ENCODE measurements around the gene PTTG1IP. TPM values are rescaled to one million over a fixed set of nuclear protein-coding genes. Genes with fewer than 3 reads are reported as not detected.
A peak's percentile ranks its signal among the peaks of the same experiment; 100 is the strongest.

Gene PTTG1IP
- total RNA-seq, 3 donors from 2014 or later: 33.8 to 37.6 (median 34.6) TPM

DNA sequence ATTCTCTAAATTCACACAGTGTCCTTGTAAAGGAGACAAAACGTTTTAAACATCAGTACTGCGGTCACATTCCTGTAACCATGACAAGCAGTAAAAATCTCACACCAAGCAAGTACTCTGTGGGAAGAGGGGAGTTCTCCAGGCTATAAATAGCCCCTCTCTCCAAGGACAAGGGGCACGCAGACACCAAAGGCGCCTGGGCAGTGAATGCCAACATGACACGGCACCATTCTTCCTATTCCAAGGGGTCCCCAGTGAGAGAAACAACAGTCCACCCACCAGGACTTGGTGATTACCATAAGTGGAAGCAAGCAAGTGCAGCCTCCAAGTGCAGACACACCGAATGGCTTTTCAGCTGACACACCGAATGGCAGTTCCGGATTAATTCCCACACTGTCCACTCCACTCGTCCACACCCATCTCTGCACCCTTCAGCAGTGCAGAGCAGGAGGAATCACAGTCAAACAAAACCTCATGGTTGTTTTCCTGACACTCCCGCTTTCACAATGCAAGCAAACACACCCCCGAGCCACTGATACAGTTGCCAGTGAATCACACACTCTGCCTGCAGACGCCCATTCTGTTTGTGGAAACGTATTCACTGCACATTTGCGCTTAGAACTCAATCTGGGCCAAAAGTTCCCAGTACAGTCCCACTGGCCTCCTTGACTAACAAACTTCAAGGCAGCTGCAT is 1.8 kb downstream of the PTTG1IP start:
- Mint-ChIP-seq H3K27me3 (ENCODE audit: low read depth) (no peaks in the 10 kb centered on the region), H3K4me3 (peak overlapping the region; percentile 90), H3K4me1 (ENCODE audit: low read depth) (peaks cover 73% of the 10 kb centered on the region), H3K9me3 (no peaks in the 10 kb centered on the region), H3K36me3 (ENCODE audit: insufficient read depth) (peaks cover 5% of the 10 kb centered on the region)
- DNase-seq: peak; percentile 25
- ATAC-seq: peak; percentile 6 to 14

DNA sequence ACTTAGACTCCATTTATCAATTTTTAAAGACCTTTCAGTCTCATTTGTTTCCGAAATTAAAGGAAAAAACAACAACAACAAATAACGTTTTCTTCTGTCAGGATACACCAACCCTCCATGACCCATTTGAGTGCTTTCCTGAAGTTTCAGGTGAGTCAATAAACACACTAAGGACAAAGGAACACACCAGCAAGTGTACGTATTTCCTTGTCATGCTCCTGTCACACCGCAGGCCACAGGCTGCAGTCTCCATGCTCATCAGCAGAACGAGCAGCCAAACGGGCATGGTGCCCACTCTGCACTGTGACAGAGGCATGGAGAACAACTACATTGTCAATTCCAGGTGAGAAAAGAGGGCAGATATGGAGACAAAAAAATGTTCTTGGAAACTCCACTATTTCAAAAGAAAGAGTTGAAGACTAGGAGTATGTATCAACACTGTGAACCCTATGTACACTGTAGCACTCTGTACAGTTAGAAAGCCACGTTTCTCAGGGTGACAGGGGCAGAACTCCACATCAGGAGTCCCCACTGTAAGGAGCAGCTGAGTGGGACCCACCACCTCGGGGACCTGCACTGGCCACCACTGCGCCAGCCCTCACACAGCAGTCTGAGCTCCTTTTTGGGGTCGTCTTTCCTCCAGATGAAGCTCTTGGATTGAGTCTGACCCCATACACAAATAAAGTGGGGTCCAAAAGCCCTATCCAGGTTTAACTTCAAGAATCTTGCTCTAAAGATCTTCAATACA is 2.6 kb downstream of the PTTG1IP start:
- no peak for ATAC-seq
- Mint-ChIP-seq H3K27me3 (ENCODE audit: low read depth) (no peaks in the 10 kb centered on the region), H3K4me3 (peak overlapping the region; percentile 90), H3K9me3 (no peaks in the 10 kb centered on the region), H3K4me1 (ENCODE audit: low read depth) (peaks cover 81% of the 10 kb centered on the region), H3K36me3 (ENCODE audit: insufficient read depth) (peaks cover 6% of the 10 kb centered on the region)
- no peak for DNase-seq

DNA sequence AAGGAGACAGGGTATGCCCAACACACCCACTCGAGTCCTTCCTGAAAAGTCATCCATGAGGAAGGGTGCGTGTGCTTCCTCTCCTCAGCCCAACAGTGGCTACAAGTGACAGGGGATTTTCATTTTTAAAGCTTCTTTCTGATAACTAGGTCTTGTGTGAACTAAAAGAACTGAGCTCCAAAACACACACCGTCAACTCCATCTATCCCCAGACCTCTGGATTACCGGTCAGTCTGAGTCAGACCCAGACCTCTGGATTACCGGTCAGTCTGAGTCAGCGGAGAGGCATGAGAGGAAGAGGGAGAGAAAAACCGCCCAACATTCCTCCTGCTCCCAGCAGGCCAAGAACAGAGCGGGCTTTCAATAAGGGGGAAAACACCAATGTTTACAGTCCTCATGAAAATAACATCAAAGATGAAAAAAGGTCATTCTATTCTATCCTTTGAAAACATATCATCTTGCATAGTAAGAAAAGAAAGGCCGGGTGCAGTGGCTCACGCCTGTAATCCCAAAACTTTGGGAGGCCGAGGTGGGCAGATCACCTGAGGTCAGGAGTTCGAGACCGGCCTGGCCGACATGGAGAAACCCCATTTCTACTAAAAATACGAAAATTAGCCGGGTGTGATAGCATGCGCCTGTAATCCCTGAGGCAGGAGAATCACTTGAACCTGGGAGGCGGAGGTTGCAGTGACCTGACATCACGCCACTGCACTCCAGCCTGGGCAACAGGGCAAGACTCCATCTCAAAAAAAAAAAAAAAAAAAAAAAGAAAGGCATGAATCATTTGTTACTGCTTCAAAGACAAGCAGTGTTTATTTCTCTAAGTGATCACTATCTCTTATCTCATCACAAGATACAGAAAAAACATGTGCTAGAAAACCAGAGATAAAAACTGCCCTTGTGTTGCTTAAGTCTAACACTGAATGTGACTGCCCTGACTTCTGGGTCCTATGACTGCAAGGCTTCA is 3.4 kb downstream of the PTTG1IP start:
- peaks cover 83% of the 10 kb centered on the region for H3K4me1 Mint-ChIP-seq (ENCODE audit: low read depth)
- H3K4me3 Mint-ChIP-seq: peak overlapping the region; percentile 62
- peaks cover 8% of the 10 kb centered on the region for H3K36me3 Mint-ChIP-seq (ENCODE audit: insufficient read depth)
- no peak for DNase-seq
- no peaks in the 10 kb centered on the region for H3K27me3 Mint-ChIP-seq (ENCODE audit: low read depth)
- no peak for ATAC-seq
- no peaks in the 10 kb centered on the region for H3K9me3 Mint-ChIP-seq

DNA sequence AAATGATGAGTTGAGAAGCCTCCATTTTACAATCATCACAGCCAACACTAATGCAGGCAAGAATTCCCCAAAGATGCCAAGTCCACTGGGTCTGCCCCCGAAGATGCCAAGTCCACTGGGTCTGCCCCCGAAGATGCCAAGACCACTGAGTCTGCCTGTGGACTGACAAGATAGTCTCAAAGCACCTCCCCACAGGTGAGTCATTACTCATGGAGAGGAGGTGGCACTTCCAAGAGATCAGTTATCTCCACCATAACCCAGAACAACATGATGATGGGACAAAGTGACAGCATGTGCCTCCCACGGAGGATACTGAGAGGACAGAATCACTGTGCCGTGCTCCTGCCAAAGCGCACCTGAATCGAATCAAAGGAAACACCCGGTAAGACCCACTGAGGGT is 4.8 kb downstream of the PTTG1IP start:
- DNase-seq (no peak), ATAC-seq (peak in 1 of 2 donors; percentile 26)
- no peaks in the 10 kb centered on the region for H3K9me3 Mint-ChIP-seq
- peaks cover 12% of the 10 kb centered on the region for H3K36me3 Mint-ChIP-seq (ENCODE audit: insufficient read depth)
- H3K4me1 Mint-ChIP-seq (ENCODE audit: low read depth): peaks cover 77% of the 10 kb centered on the region
- peak overlapping the region; percentile 48 for H3K4me3 Mint-ChIP-seq
- no peaks in the 10 kb centered on the region for H3K27me3 Mint-ChIP-seq (ENCODE audit: low read depth)

DNA sequence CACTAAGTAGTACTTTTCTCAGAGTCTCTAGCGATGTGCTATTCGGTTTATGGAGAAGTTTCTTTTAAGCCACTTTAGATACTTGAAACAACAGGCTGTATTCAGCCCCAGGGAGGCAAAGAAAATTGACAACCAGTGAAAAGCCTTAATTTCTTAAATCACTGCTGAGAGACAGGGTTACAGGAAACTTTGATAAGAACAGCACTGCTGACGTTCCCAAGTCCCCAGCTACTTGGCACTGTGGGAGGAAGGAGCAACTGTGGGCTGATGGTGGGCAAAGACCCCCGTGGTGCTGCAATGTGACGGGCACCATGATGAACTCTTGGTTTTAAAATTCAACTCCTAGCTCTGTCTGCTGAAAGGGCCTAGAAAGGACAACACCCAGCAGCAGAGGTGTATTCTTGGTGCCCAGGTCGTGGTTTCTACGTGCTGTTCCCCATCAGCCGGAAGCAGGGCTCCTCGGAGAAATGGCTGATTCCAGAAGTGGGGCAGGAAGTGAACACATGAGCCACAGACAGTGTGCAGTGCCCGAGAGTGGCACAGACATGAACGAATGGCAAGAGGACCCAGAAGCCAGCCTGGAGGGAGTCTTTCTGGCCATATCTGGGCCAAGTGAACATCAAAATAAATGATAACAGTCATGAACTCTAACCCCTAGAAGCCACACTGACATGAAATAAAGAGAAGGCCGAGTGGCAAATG is 5.3 kb downstream of the PTTG1IP start:
- Mint-ChIP-seq H3K4me1 (ENCODE audit: low read depth) (peaks cover 82% of the 10 kb centered on the region), H3K27me3 (ENCODE audit: low read depth) (no peaks in the 10 kb centered on the region), H3K4me3 (peak overlapping the region; percentile 48), H3K36me3 (ENCODE audit: insufficient read depth) (peaks cover 16% of the 10 kb centered on the region), H3K9me3 (no peaks in the 10 kb centered on the region)
- DNase-seq (no peak), ATAC-seq (peak; percentile 48 to 54)

DNA sequence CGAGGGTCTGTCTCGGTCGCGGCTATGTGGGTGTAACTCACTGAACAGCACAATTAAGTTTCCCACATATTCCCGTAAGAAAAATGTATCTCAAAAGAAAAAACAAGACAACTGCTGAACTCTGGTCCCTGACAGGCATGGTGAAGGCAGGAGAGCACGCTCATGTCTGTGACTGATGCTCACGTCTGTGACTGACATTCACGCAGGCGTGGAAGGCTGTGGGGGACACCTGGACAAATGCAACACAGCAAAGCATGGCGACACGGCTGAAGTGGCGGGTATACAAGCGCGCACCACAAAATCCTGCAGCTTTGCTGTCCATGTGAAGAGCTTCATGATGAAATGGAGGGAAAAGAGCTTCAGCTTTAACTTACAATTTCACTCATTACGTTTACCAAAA is 6.0 kb downstream of the PTTG1IP start:
- no peak for ATAC-seq
- Mint-ChIP-seq H3K36me3 (ENCODE audit: insufficient read depth) (peaks cover 16% of the 10 kb centered on the region), H3K4me1 (ENCODE audit: low read depth) (peaks cover 79% of the 10 kb centered on the region), H3K4me3 (no peak overlapping the region), H3K27me3 (ENCODE audit: low read depth) (no peaks in the 10 kb centered on the region), H3K9me3 (no peaks in the 10 kb centered on the region)
- no peak for DNase-seq

DNA sequence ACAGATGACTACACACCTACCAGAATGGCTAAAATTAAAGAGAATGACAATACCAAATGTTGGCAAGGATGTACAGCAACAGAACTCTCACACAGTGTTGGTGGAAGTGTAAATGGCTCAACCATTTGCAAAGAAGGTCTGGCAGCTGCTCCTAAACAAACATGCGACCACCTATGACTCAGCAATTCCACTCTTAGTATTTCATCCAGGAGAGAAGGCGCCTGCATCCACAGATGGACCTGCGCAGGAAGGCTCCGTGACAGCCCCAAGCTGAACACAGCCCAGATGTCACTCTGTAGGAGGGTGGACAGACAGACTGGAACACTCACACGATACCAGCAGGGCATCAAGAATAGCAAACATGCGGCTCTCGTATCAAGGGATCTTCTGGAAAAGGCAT is 6.7 kb downstream of the PTTG1IP start:
- DNase-seq (no peak), ATAC-seq (no peak)
- Mint-ChIP-seq H3K36me3 (ENCODE audit: insufficient read depth) (peaks cover 18% of the 10 kb centered on the region), H3K4me3 (peak overlapping the region; percentile 37), H3K9me3 (no peaks in the 10 kb centered on the region), H3K27me3 (ENCODE audit: low read depth) (no peaks in the 10 kb centered on the region), H3K4me1 (ENCODE audit: low read depth) (peaks cover 76% of the 10 kb centered on the region)

DNA sequence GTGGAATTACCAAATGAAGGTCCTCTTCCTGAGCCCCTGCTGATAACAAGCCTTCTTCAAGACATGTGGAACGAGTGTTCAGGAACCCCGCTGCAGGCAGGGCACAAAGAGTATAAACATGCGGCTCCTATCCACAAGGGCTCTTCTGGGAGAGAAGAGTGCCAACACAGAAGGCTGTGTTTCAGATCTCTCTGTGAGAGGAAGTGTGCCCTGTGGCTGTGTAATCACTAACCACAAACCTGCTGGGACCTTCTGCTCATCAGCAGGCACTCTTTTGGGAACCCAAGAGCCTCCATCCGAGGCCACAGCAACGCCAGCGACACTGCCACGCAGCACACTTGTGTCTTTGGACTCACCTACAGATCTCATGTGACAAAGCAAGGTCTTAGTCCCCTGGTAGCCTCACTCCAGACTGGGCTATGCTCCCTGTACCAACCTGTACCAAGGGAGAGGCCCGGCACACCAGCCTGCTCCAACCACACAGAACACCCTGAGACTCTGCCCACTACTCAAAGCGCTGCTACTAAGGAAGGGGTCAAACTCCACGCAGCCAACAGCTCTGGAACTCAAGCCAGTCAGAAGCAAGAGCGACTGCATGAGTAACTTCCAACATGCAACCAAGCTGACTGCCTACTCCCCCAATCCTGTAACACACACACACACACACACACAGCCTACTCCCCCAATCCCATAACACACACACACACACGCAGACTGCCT is 7.8 kb downstream of the PTTG1IP start:
- no peaks in the 10 kb centered on the region for H3K27me3 Mint-ChIP-seq (ENCODE audit: low read depth)
- peaks cover 22% of the 10 kb centered on the region for H3K36me3 Mint-ChIP-seq (ENCODE audit: insufficient read depth)
- no peaks in the 10 kb centered on the region for H3K9me3 Mint-ChIP-seq
- H3K4me1 Mint-ChIP-seq (ENCODE audit: low read depth): peaks cover 74% of the 10 kb centered on the region
- peak overlapping the region; percentile 42 for H3K4me3 Mint-ChIP-seq
- DNase-seq (no peak), ATAC-seq (peak; percentile 44 to 62)

DNA sequence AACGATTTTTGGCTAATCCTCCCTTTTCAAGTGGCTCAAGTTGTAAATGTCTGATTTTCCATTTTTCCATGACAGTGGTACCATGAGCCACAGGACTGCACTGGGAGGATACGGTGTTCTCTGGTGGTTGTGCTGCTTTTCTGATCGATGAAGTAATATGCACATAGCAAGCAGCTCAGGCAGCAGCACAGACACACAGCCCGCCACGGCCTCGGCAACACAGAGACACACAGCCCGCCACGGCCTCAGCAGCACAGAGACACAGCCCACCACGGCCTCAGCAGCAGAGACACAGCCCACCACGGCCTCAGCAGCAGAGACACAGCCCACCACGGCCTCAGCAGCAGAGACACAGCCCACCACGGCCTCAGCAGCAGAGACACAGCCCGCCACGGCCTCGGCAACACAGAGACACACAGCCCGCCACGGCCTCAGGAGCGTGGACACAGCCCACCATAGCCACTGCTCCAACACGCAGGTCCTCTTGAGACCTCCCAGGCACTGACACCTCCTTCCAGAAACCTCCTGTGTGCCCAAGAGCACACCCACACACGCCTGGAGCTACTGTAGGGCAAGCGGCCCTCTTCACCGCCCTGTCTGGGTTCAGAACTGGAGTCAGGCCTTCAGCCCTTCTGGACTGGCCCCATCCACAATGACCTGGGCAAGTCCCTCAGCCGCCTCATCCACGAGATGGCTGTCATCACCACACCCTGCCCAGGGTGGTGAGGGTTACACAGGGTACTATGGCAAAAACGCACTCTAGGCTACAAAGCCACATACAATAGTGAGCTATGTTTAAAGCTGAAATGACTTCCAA is 10.4 kb downstream of the PTTG1IP start:
- H3K9me3 Mint-ChIP-seq: no peaks in the 10 kb centered on the region
- H3K4me1 Mint-ChIP-seq (ENCODE audit: low read depth): peaks cover 49% of the 10 kb centered on the region
- peaks cover 33% of the 10 kb centered on the region for H3K36me3 Mint-ChIP-seq (ENCODE audit: insufficient read depth)

DNA sequence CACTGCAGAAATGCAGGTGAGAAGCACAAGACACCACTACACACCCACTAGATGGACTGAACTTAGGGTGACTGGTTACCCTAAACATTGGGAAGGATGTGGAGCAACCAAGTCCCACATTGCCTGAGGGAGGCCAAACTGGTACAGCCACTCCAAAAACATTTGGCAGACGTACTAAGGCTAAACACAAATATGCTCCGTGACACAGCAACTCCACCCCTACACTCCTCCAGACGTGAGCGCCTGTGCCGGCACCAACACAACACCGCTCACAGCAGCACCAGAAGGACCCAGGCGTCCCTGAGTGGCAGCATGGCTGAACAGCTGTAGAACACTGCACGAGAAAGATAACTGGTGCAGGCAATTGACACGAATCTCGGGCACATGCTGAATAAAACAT is 14.7 kb downstream of the PTTG1IP start:
- peaks cover 46% of the 10 kb centered on the region for H3K36me3 Mint-ChIP-seq (ENCODE audit: insufficient read depth)
- no peaks in the 10 kb centered on the region for H3K9me3 Mint-ChIP-seq
- H3K27me3 Mint-ChIP-seq (ENCODE audit: low read depth): no peaks in the 10 kb centered on the region
- DNase-seq (no peak), ATAC-seq (no peak)
- no peak overlapping the region for H3K4me3 Mint-ChIP-seq
- H3K4me1 Mint-ChIP-seq (ENCODE audit: low read depth): peaks cover 36% of the 10 kb centered on the region

More for the DNA sequence above, 10.4 kb downstream of the PTTG1IP start:
- no peak overlapping the region for H3K4me3 Mint-ChIP-seq
- no peaks in the 10 kb centered on the region for H3K27me3 Mint-ChIP-seq (ENCODE audit: low read depth)
- DNase-seq: no peak
- ATAC-seq: no peak

DNA sequence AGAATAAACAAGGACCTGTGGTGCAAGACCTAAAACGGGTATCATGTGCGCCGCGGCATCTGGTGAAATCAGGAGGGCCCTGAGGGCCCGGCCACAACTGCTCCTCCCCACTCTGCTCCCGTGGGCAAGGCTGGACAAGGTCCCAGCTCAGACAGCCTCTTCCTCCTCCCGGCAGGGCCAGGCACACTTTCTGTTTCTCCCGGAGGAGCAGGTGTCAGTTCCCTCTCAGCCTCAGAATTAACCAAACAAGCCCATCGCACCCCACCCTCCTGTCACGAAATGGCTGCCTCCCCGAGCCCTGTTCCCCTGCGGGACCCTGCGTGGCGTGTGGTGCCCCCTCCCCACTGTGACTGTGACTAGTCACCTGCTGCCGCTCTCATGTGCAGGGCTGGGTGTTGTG is 15.2 kb downstream of the PTTG1IP start:
- no peak for DNase-seq
- Mint-ChIP-seq H3K9me3 (no peaks in the 10 kb centered on the region), H3K36me3 (ENCODE audit: insufficient read depth) (peaks cover 44% of the 10 kb centered on the region), H3K4me3 (no peak overlapping the region), H3K4me1 (ENCODE audit: low read depth) (peaks cover 37% of the 10 kb centered on the region), H3K27me3 (ENCODE audit: low read depth) (no peaks in the 10 kb centered on the region)
- ATAC-seq: no peak

DNA sequence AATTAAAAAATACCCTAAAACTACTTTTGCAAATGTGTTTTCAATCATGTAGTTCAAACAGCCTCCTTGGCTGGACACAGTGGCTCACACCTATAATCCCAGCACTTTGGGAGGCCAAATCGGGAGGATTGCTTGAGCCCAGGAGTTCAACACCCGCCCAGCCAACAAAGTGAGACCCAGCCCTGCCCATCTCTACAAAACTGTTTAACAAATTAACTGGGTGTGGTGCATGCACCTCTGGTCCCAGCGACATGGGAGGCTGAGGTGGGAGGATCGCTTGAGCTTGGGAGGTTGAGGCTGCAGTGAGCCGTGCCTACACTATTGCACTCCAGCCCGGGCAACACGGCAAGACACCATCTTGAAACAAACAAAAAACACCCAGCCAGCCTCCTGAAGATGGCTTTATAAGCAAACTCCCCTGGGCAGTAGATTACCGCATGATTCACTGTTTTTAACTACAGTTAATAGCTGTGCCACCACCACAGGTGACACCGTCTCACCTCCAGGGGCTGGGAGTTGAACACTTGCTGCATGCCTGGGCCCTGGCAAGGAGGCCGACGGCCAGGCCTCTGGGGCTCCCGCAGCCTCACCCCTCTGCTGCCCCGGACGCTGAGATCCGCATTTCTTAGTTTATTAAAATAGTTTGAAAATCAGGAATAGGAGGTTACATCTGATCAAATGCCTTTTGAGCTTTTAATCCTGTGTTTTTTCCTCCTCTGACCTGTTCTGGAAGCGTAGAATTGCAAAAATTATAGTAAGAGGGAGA is 16.2 kb downstream of the PTTG1IP start:
- Mint-ChIP-seq H3K27me3 (ENCODE audit: low read depth) (no peaks in the 10 kb centered on the region), H3K9me3 (no peaks in the 10 kb centered on the region), H3K4me3 (no peak overlapping the region), H3K36me3 (ENCODE audit: insufficient read depth) (peaks cover 43% of the 10 kb centered on the region), H3K4me1 (ENCODE audit: low read depth) (peaks cover 41% of the 10 kb centered on the region)
- DNase-seq: no peak
- ATAC-seq: no peak

Measured in activated T-cell treated with anti-CD3 and anti-CD28 coated beads, Interleukin-2, amount 50 U/mL, for 4 hours (primary cell).